Measurements from ENCODE around the gene ANKRD63.

ANKRD63 gene

DNA sequence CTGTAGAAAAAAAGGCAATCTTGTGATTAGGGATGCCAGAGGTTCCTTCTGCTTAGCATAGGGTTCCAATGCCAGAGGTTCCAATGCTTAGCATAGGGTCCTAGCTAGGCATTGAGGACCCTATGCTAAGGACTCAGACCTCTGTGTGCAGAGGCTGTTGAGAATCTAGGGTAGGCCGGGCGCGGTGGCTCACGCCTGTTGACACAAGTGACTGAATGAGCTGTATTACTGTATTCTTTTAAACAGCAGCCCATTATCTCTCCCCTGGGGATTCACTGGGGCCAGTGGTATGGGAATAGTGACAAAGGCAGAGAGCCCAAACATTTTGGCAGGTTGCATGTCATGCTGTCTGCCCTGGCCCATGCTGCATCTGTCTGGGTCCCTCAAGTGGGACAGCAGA, 27.8 kb downstream of the ANKRD63 start:
- TF ChIP-seq, protein P1, sequence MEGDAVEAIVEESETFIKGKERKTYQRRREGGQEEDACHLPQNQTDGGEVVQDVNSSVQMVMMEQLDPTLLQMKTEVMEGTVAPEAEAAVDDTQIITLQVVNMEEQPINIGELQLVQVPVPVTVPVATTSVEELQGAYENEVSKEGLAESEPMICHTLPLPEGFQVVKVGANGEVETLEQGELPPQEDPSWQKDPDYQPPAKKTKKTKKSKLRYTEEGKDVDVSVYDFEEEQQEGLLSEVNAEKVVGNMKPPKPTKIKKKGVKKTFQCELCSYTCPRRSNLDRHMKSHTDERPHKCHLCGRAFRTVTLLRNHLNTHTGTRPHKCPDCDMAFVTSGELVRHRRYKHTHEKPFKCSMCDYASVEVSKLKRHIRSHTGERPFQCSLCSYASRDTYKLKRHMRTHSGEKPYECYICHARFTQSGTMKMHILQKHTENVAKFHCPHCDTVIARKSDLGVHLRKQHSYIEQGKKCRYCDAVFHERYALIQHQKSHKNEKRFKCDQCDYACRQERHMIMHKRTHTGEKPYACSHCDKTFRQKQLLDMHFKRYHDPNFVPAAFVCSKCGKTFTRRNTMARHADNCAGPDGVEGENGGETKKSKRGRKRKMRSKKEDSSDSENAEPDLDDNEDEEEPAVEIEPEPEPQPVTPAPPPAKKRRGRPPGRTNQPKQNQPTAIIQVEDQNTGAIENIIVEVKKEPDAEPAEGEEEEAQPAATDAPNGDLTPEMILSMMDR (conservative IDR thresholded peaks at IDR 0.05), result no peak

DNA sequence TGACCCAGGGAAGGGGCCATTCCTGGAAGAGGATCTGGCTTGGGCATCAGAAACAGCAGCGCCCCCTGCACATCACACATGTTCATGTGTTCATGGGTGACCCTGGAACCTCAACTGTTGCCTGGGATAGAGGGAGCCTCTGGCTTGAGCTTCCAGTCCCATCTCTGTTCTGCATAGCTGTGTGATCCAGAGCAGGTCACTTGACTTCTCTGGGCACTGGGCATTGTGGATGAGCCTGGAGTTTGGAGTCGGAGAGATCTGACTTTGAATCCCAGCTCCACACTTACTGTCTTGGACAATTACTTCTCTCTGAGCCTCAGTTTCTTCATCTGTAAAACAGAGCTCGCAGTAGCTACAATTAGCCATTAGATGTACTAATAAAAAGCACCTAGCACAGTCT, 28.4 kb downstream of the ANKRD63 start:
- TF ChIP-seq, protein P1 (conservative IDR thresholded peaks at IDR 0.05), result no peak
- H3K27ac ChIP-seq, result no peak overlapping the region

More for the DNA sequence above, 27.8 kb downstream of the ANKRD63 start:
- H3K27ac ChIP-seq, result no peak overlapping the region

DNA sequence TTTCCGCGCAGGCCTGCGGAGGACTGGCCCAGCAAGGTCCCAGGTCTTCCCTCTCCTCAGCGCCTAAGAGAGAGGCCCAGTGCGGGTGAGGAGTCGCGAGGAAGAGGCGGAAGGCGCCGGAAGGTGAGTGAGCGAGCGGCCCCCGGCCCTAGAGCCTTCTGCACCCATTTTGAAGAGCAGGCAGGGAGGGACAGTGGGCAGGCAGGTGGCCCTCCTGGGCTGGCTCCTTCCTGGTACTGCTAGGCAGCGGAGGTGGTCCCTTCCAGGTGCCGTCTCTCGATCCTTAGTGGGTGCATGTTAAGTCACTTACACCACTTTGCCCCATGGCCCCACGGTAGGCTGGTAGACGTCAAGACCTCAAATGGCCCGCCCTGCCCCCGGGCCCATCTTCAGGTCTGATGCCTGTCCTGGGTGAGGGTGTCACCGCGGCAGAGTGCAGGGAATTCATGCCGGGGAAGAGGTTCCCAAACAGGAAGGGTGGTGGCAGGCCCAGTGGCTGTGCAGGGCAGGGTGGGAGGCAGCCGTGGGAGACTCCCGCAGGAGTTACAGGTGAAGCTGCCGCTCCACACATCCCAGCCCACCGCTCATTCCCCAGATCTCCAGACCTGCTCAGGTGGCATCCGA, 29.6 kb downstream of the ANKRD63 start:
- TF ChIP-seq, protein P1 (conservative IDR thresholded peaks at IDR 0.05), result no peak
- H3K27ac ChIP-seq, result peak overlapping the region; percentile 20; the same call in 1 of the 2 replicates

DNA sequence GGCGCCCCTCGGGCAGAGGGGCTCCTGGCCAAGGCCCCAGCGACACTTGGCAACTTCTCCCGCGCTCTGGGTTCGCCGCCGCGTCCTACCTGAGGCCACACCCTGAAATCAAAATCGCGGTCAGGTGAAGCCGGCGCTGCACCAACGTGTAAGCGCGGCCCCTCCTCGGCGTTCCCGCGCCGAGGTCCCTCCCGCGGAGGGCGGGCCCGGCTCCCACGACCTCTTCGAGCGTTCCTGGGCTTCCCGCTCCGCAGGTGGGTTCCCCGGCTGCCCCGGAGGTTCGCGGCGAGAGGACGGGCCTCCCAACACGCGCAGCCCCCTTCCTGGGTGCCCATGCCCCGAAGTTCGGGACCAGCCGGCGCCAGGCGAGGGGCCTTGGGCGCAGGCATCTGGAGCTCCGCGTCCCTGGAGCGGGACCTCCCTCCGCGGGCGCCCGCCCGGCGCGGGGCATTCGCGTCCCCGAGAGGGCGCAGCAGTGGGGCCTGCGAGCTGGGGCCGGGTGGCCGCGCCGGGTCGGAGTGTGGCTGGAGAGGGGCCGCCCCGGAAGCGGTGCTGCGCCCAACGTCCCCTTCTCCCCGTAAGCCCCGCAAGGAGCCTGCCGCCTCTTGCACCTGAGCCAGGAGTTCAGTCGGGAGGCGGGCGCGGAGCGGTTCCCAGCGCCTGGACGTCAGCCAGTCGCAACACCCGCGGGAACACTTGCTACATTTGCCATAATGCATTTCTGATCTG, 30.3 kb downstream of the ANKRD63 start:
- H3K27ac ChIP-seq, result peak overlapping the region; percentile 20; the same call in 1 of the 2 replicates
- TF ChIP-seq, protein P1 (conservative IDR thresholded peaks at IDR 0.05), result no peak

DNA sequence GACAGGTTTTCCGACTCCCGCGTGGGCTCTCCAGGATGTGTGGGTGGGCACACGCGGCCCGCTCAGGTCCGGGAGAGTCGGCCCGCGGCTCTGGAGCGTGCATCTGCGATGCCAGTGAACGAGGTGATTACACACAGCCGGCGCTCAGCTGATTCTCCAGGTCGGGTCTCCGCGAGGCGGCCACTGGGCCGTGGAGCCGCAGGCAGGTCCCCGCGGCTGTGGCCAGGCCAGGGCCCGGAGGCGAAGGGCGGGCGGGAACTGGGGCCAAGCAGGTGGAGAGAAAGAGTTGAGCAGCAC, 30.8 kb downstream of the ANKRD63 start:
- TF ChIP-seq, protein P1 (conservative IDR thresholded peaks at IDR 0.05), result no peak
- no peak overlapping the region for H3K27ac ChIP-seq

DNA sequence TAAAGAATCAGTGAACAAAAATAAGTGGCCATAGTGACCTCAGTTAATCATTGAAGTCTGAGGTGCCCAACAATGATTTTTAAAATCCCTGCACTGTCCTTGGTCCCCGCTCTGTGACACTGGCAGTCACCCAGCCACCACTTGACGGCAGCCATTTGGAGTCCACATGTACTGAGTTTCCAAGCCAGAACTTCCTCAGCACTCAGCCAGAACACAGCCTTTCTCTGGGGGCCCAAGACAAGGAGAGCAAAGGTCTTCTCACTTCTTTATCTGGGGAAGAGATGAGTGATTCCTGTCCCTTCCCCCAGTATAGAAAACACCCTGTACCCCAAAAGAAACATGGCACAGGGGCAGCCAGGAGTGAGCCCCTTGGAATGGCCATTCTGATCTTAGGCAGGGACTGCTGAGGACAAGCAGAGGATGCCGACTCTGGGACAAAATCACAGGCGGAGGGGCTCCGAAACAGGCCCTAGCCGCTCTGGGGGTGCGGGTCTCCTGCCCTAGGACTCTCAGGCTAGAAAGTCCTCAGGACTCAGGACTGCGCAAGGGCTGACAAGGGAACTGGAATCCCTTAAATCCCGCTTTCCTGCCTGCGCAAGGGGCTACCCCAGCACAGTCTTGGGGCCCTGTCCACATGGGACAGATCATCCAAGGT, 31.3 kb downstream of the ANKRD63 start:
- TF ChIP-seq, protein P1 (conservative IDR thresholded peaks at IDR 0.05), result no peak
- no peak overlapping the region for H3K27ac ChIP-seq

DNA sequence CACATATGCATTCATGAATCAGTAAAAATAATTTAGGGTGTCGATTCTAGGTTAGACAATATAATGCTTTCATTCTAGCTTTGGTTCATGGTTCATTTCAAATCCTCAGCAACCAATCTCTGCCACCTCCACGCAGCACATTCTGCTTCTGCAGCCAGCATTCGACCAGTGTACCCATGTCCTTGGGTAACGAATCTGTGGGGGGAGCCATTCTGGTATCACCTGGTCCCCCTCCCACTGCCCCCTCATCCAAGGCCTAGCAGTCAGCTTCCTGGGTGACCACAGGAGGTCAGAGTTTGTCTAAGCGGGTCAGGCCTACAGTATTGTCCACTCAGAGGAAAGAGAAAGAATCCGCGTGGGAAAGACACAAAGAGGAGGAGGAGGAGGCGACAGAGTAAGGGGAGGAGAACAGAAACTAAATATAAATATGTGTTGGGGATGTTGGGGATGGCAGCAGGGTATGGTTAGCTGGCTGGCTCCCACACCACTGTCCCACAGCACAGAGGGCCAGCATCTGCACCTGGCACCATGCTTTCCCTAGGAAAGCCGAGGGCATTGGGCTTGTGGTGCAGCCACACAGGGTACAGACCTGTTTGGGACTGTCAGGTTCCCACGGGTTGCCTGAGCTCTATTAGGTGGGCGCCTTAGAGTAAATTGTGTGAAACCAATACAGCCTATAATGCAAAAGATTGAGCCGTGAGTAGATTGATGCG, 31.9 kb downstream of the ANKRD63 start:
- peak overlapping the region; percentile 82 for H3K27ac ChIP-seq
- TF ChIP-seq, protein P1 (conservative IDR thresholded peaks at IDR 0.05), result no peak

Data from VCaP (cell line).